CD14-positive monocyte (primary cell): ENCODE measurements around the gene GGT5. TPM values are rescaled to one million over a fixed set of nuclear protein-coding genes. Genes with fewer than 3 reads are reported as not detected.
"Not testable (repeated sequence)": the region's sequence is repeated elsewhere in the genome, so short reads cannot be mapped to it uniquely, and the experiment has no call there.

Experiments
- DNase-seq, 3 donors: peaks; one replicate each; pipeline ENCODE4 v3.0.0-alpha.2; 2011 to 2022
- H2AFZ ChIP-seq: 2 replicates; pipeline ENCODE4 v1.6.0; 2012; ENCODE audit warnings: mild to moderate bottlenecking, low read depth, low read length, inconsistent platforms; ENCODE audit not compliant: insufficient read depth, poor library complexity, severe bottlenecking
- H3K27ac ChIP-seq, 2 donors: 1 replicate in 1 of 2; 2 replicates in 1 of 2; pipeline ENCODE4 v1.5.1; 2012 to 2013; ENCODE audit warnings: low read length in 2 of 2, control low read depth in 1 of 2, inconsistent platforms in 1 of 2, low read depth in 1 of 2, mild to moderate bottlenecking in 1 of 2
- H3K27me3 ChIP-seq, 2 donors: one replicate each; pipeline versions ENCODE4 v1.6.0 to v1.6.1; 2011 to 2013; ENCODE audit warnings: low read length in 2 of 2; ENCODE audit not compliant: control insufficient read depth in 2 of 2, insufficient read depth in 2 of 2
- H3K36me3 ChIP-seq, 2 donors: replicated peaks in 1 of 2; 1 replicate in 1 of 2; 2 replicates in 1 of 2; pipeline versions ENCODE4 v1.5.1 to v1.6.1; 2012 to 2013; ENCODE audit warnings: low read length in 2 of 2, control low read depth in 1 of 2, inconsistent platforms in 1 of 2, mild to moderate bottlenecking in 1 of 2; ENCODE audit not compliant: insufficient read depth in 2 of 2, control insufficient read depth in 1 of 2
- H3K4me1 ChIP-seq, 2 donors: 1 replicate in 1 of 2; 2 replicates in 1 of 2; pipeline versions ENCODE4 v1.5.1 to v1.6.1; 2012 to 2013; ENCODE audit warnings: low read length in 2 of 2, control low read depth in 1 of 2, inconsistent platforms in 1 of 2, mild to moderate bottlenecking in 1 of 2, moderate library complexity in 1 of 2; ENCODE audit not compliant: insufficient read depth in 2 of 2, control insufficient read depth in 1 of 2
- H3K4me2 ChIP-seq: replicated peaks from 2 replicates; pipeline ENCODE3; 2012; ENCODE audit warnings: low read length, moderate library complexity, mild to moderate bottlenecking; ENCODE audit not compliant: poor library complexity, severe bottlenecking; ENCODE audit errors: extremely low read depth
- H3K4me3 ChIP-seq, 3 experiments: fragments of 200-600 bp in 1 of 3; sonication (generic) in 1 of 3; replicated peaks in 1 of 3; 1 replicate in 2 of 3; 2 replicates in 1 of 3; pipeline ENCODE4 v1.5.1; 2011 to 2013; ENCODE audit warnings: low read length in 3 of 3, mild to moderate bottlenecking in 3 of 3, control low read depth in 2 of 3, low read depth in 2 of 3, inconsistent platforms in 1 of 3, moderate library complexity in 1 of 3
- H3K79me2 ChIP-seq: 2 replicates; pipeline ENCODE4 v1.6.0; 2012; ENCODE audit warnings: mild to moderate bottlenecking, control low read depth, inconsistent platforms, low read length, moderate library complexity; ENCODE audit not compliant: insufficient read depth
- H3K9ac ChIP-seq: 2 replicates; pipeline ENCODE4 v1.6.0; 2017; ENCODE audit warnings: low read length, mild to moderate bottlenecking; ENCODE audit not compliant: insufficient read depth, poor library complexity, severe bottlenecking
- H3K9me3 ChIP-seq, 2 donors: replicated peaks in 1 of 2; 1 replicate in 1 of 2; 2 replicates in 1 of 2; pipeline versions ENCODE4 v1.5.1 to v1.6.1; 2012 to 2013; ENCODE audit warnings: low read length in 2 of 2, control low read depth in 1 of 2; ENCODE audit not compliant: control insufficient read depth in 1 of 2, insufficient read depth in 1 of 2
- H4K20me1 ChIP-seq: 2 replicates; pipeline ENCODE4 v1.6.0; 2012; ENCODE audit warnings: mild to moderate bottlenecking, low read length, control low read depth, moderate library complexity; ENCODE audit not compliant: insufficient read depth
- H3K27ac Mint-ChIP-seq, 7 donors: one replicate each; pipeline ENCODE4 v1.8.0; 2020; ENCODE audit warnings: mild to moderate bottlenecking in 7 of 7, mixed read lengths in 7 of 7, moderate library complexity in 6 of 7, inconsistent platforms in 2 of 7
- H3K27me3 Mint-ChIP-seq, 3 donors: one replicate each; pipeline ENCODE4 v1.8.0; 2021 to 2022; ENCODE audit warnings: low read depth in 3 of 3, mild to moderate bottlenecking in 3 of 3, mixed read lengths in 3 of 3, moderate library complexity in 3 of 3, inconsistent platforms in 1 of 3
- H3K36me3 Mint-ChIP-seq, 2 donors: one replicate each; pipeline ENCODE4 v1.8.0; 2020; ENCODE audit warnings: mixed read lengths in 2 of 2, inconsistent platforms in 1 of 2, mild to moderate bottlenecking in 1 of 2
- H3K4me1 Mint-ChIP-seq: one replicate; pipeline ENCODE4 v1.8.0; 2020; ENCODE audit warnings: mild to moderate bottlenecking, mixed read lengths
- H3K4me3 Mint-ChIP-seq, 2 donors: one replicate each; pipeline ENCODE4 v1.8.0; 2020; ENCODE audit warnings: mild to moderate bottlenecking in 2 of 2, mixed read lengths in 2 of 2, moderate library complexity in 1 of 2
- H3K9me3 Mint-ChIP-seq, 7 donors: one replicate each; pipeline ENCODE4 v1.8.0; 2020 to 2022; ENCODE audit warnings: mixed read lengths in 7 of 7, mild to moderate bottlenecking in 6 of 7, moderate library complexity in 6 of 7, inconsistent platforms in 2 of 7
- WGBS: methylation state at CpG from one replicate; pipeline ENCODE4 v1.1.5; 2013; ENCODE audit warnings: missing lambda C conversion rate; ENCODE audit not compliant: insufficient coverage; 5-methylcytosine and 5-hydroxymethylcytosine counted together
- intact Hi-C, 2 donors: fragments of 100-400 bp; cut with micrococcal nuclease; formaldehyde crosslinking; loops; one replicate each; pipeline versions ENCODE4 v1.15.0 to v1.15.1; 2023
- polyA plus RNA-seq, 3 donors: library from polyadenylated mRNA; depleted of rRNA in 1 of 3; unstranded in 2 of 3; stranded (reverse) in 1 of 3; fragments of 300-500 nt in 2 of 3; fragments of >200 nt in 1 of 3; fragmentation: Illumina TruSeq in 2 of 3; gene quantifications; 1 replicate in 2 of 3; 2 replicates in 1 of 3; pipeline ENCODE4 v1.2.3, GENCODE V29; 2012 to 2021

Gene GGT5
- polyA plus RNA-seq, 3 donors, result 0.26 to 0.41 TPM; not detected in 1

GRCh38 chr22:24251286-24251685 is 6.4 kb upstream of the GGT5 start:
- H3K27ac Mint-ChIP-seq, H3K36me3 ChIP-seq, H3K9me3 ChIP-seq, H3K4me1 Mint-ChIP-seq, H3K4me3 Mint-ChIP-seq, H3K4me2 ChIP-seq, H3K27me3 Mint-ChIP-seq, H3K79me2 ChIP-seq, H3K36me3 Mint-ChIP-seq, H2AFZ ChIP-seq, H3K27me3 ChIP-seq, H3K9ac ChIP-seq, H3K27ac ChIP-seq, H4K20me1 ChIP-seq, intact Hi-C loops, H3K9me3 Mint-ChIP-seq, H3K4me1 ChIP-seq, DNase-seq, H3K4me3 ChIP-seq: not testable (repeated sequence)
- WGBS, result no CpG with 5 or more reads among the region's 28 CpGs

- not testable (repeated sequence) for H3K9ac ChIP-seq, H3K79me2 ChIP-seq, H3K4me3 ChIP-seq, DNase-seq, H3K4me2 ChIP-seq, H2AFZ ChIP-seq, H3K36me3 Mint-ChIP-seq, H3K27ac ChIP-seq, H3K27me3 Mint-ChIP-seq, H3K27ac Mint-ChIP-seq, H3K4me3 Mint-ChIP-seq, H3K9me3 ChIP-seq, H3K27me3 ChIP-seq, H3K9me3 Mint-ChIP-seq, H4K20me1 ChIP-seq, H3K36me3 ChIP-seq
- intact Hi-C loops, result loop anchor here in 1 of 2 donors (5.0 kb wide), 1 partner anchor 62 kb away; no protein-coding TSS in a partner anchor
- H3K4me1 Mint-ChIP-seq, result peaks cover 12% of the 10 kb centered on the region
- no CpG with 5 or more reads among the region's 8 CpGs for WGBS
- peaks cover 9 to 11% of the 10 kb centered on the region in 2 donors for H3K4me1 ChIP-seq
Observed at GRCh38 chr22:24249413-24249812, 4.5 kb upstream of the GGT5 start.

GRCh38 chr22:24248611-24249010 is 3.7 kb upstream of the GGT5 start:
- DNase-seq, H3K36me3 Mint-ChIP-seq, H2AFZ ChIP-seq, H3K4me3 ChIP-seq, H3K27ac Mint-ChIP-seq, H3K36me3 ChIP-seq, H3K9me3 ChIP-seq, H3K27me3 Mint-ChIP-seq, H3K4me3 Mint-ChIP-seq, H3K79me2 ChIP-seq, H3K4me2 ChIP-seq, H4K20me1 ChIP-seq, H3K27ac ChIP-seq, H3K27me3 ChIP-seq, H3K9me3 Mint-ChIP-seq, H3K9ac ChIP-seq: not testable (repeated sequence)
- H3K4me1 Mint-ChIP-seq, result peaks cover 20% of the 10 kb centered on the region
- 90% methylated on average over 2 of the region's 15 CpGs for WGBS
- peaks cover 16 to 17% of the 10 kb centered on the region in 2 donors for H3K4me1 ChIP-seq
- intact Hi-C loops, result loop anchor here in 1 of 2 donors (5.0 kb wide), 1 partner anchor 61 kb away; no protein-coding TSS in a partner anchor
